HepG2 (cell line): ENCODE data around the gene MIA3. TPM values are rescaled to one million over a fixed set of nuclear protein-coding genes. Genes with fewer than 3 reads are reported as not detected.

Experiments used
- ARHGAP35 ChIP-seq: sonication (generic); formaldehyde crosslinking; IDR thresholded peaks from 2 replicates; pipeline ENCODE4 v1.9.0; 2022; ENCODE audit warnings: mild to moderate bottlenecking, inconsistent platforms, moderate library complexity, missing genetic modification reagents, borderline replicate concordance
- ATAD3A ChIP-seq: sonication (generic); formaldehyde crosslinking; IDR thresholded peaks from 2 replicates; pipeline ENCODE4 v1.4.0; 2020; ENCODE audit warnings: missing genetic modification reagents
- CREB1 ChIP-seq, 2 experiments: fragments of 450-650 bp in 1 of 2; IDR thresholded peaks; 2 replicates each; pipeline ENCODE4 v1.6.1; 2016 to 2017; ENCODE audit warnings: control low read depth in 1 of 2, mild to moderate bottlenecking in 1 of 2, missing compliant biosample characterization in 1 of 2, missing genetic modification characterization in 1 of 2
- GTF2F1 ChIP-seq: fragments of 150-350 bp; IDR thresholded peaks from 2 replicates; pipeline ENCODE4 v1.6.1; 2014; ENCODE audit warnings: low read length
- GTF3A ChIP-seq: sonication (generic); formaldehyde crosslinking; conservative IDR thresholded peaks from 2 replicates; pipeline ENCODE4 v1.4.0; 2020; ENCODE audit warnings: mild to moderate bottlenecking, missing genetic modification reagents
- HOXA9 ChIP-seq: sonication (generic); formaldehyde crosslinking; IDR thresholded peaks from 2 replicates; pipeline ENCODE4 v1.8.1; 2022; ENCODE audit warnings: missing genetic modification reagents, mild to moderate bottlenecking, moderate library complexity, borderline replicate concordance
- RFXAP ChIP-seq: sonication (generic); formaldehyde crosslinking; IDR thresholded peaks from 2 replicates; pipeline ENCODE4 v1.4.0; 2020; ENCODE audit warnings: missing genetic modification reagents, borderline replicate concordance
- SMARCE1 ChIP-seq: fragments of 450-650 bp; IDR thresholded peaks from 2 replicates; pipeline ENCODE4 v1.6.1; 2017; ENCODE audit warnings: borderline replicate concordance
- SOX13 ChIP-seq, 3 experiments: fragments of 450-650 bp in 1 of 3; sonication (generic) in 1 of 3; formaldehyde crosslinking in 1 of 3; IDR thresholded peaks in 2 of 3; conservative IDR thresholded peaks in 1 of 3; 2 replicates each; pipeline versions ENCODE4 v1.5.0 to v1.6.1; 2016 to 2020; ENCODE audit warnings: antibody characterized with exemption in 1 of 3, mild to moderate bottlenecking in 1 of 3, missing compliant biosample characterization in 1 of 3, missing genetic modification reagents in 1 of 3, moderate library complexity in 1 of 3
- YEATS2 ChIP-seq: sonication (generic); formaldehyde crosslinking; IDR thresholded peaks from 2 replicates; pipeline ENCODE4 v1.4.0; 2020; ENCODE audit warnings: missing genetic modification reagents, borderline replicate concordance
- ZBTB33 ChIP-seq: sonication (generic); formaldehyde crosslinking; IDR thresholded peaks from 2 replicates; pipeline ENCODE4 v1.4.0; 2020; ENCODE audit warnings: missing genetic modification reagents
- ZBTB4 ChIP-seq: sonication (generic); formaldehyde crosslinking; IDR thresholded peaks from 2 replicates; pipeline ENCODE4 v1.4.0; 2020; ENCODE audit warnings: missing genetic modification reagents, mild to moderate bottlenecking, borderline replicate concordance
- ZFP90 ChIP-seq: sonication (generic); formaldehyde crosslinking; IDR thresholded peaks from 2 replicates; pipeline ENCODE4 v1.8.0; 2022; ENCODE audit warnings: missing genetic modification reagents, mild to moderate bottlenecking, inconsistent platforms, borderline replicate concordance
- ZNF549 ChIP-seq: sonication (generic); formaldehyde crosslinking; IDR thresholded peaks from 2 replicates; pipeline ENCODE4 v1.5.0; 2020; ENCODE audit warnings: missing genetic modification reagents
- ZNF572 ChIP-seq: sonication (generic); formaldehyde crosslinking; IDR thresholded peaks from 2 replicates; pipeline ENCODE4 v1.5.1; 2020; ENCODE audit warnings: mild to moderate bottlenecking, missing genetic modification reagents
- ZNF616 ChIP-seq: sonication (generic); formaldehyde crosslinking; IDR thresholded peaks from 2 replicates; pipeline ENCODE4 v1.5.0; 2020; ENCODE audit warnings: low read depth, mild to moderate bottlenecking, missing genetic modification reagents
- ZNF841 ChIP-seq: sonication (generic); formaldehyde crosslinking; IDR thresholded peaks from 2 replicates; pipeline ENCODE4 v1.8.1; 2023; ENCODE audit warnings: missing genetic modification reagents, borderline replicate concordance
- ZSCAN22 ChIP-seq: sonication (generic); formaldehyde crosslinking; IDR thresholded peaks from 2 replicates; pipeline ENCODE4 v1.4.0; 2020; ENCODE audit warnings: mild to moderate bottlenecking, missing genetic modification reagents
- polyA plus RNA-seq, 8 experiments: library from polyadenylated mRNA; depleted of rRNA in 3 of 8; stranded (reverse) in 7 of 8; unstranded in 1 of 8; fragments of >200 nt; fragmentation: Illumina TruSeq in 4 of 8; extraction: Trizol in 4 of 8; gene quantifications; 2 replicates each; pipeline versions ENCODE4 v1.2.1 to v1.2.3, GENCODE V29; 2011 to 2016; ENCODE audit warnings: low read depth in 4 of 8, missing spikeins in 1 of 8, mixed read lengths in 1 of 8; ENCODE audit not compliant: insufficient read depth in 1 of 8
- total RNA-seq, 5 experiments: library from RNA; depleted of rRNA; stranded (reverse); fragments of >200 nt; fragmentation: Illumina TruSeq; extraction: Trizol; gene quantifications; 2 replicates each; pipeline ENCODE4 v1.2.3, GENCODE V29; 2016; ENCODE audit warnings: low read depth in 1 of 5
- TF ChIP-seq, protein P1 (sequence below): sonication (generic); formaldehyde crosslinking; IDR thresholded peaks from 2 replicates; pipeline ENCODE4 v1.4.0; 2020; ENCODE audit warnings: missing genetic modification reagents
- TF ChIP-seq, protein P2 (sequence below): sonication (generic); formaldehyde crosslinking; IDR thresholded peaks from 2 replicates; pipeline ENCODE4 v1.8.0; 2022; ENCODE audit warnings: missing genetic modification reagents, low read depth, mild to moderate bottlenecking, borderline replicate concordance

The MIA3 gene
- total and polyA plus RNA-seq, 2 of the 13 experiments (the other 11 are each of a cell fraction or from before 2014, with no cell fraction given): 45.6 to 48.7 TPM

GRCh38 chr1:222643938-222644635 is 26.2 kb downstream of the MIA3 start (continued):
- peak; percentile 40; the same call in 1 of the 2 replicates for TF ChIP-seq ZBTB33 (CRISPR knock-in tag)
- no peak for TF ChIP-seq ZBTB4 (CRISPR knock-in tag)
- TF ChIP-seq SOX13 (IDR thresholded peaks at IDR 0.05): peak; percentile 32; the same call in 1 of the 2 replicates
- peak in 1 of 2 experiments; percentile 53; a peak in 1 of 4 replicates for TF ChIP-seq SOX13 (CRISPR knock-in tag; conservative IDR thresholded peaks at IDR 0.05 in 1 of 2, IDR thresholded peaks at IDR 0.05 in 1 of 2)
- TF ChIP-seq ZNF572 (CRISPR knock-in tag): peak; percentile 70; the same call in 1 of the 2 replicates
- TF ChIP-seq ZNF841: no peak
- no peak for TF ChIP-seq HOXA9 (CRISPR knock-in tag)
- TF ChIP-seq, protein P1, sequence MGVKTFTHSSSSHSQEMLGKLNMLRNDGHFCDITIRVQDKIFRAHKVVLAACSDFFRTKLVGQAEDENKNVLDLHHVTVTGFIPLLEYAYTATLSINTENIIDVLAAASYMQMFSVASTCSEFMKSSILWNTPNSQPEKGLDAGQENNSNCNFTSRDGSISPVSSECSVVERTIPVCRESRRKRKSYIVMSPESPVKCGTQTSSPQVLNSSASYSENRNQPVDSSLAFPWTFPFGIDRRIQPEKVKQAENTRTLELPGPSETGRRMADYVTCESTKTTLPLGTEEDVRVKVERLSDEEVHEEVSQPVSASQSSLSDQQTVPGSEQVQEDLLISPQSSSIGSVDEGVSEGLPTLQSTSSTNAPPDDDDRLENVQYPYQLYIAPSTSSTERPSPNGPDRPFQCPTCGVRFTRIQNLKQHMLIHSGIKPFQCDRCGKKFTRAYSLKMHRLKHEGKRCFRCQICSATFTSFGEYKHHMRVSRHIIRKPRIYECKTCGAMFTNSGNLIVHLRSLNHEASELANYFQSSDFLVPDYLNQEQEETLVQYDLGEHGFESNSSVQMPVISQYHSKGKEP (CRISPR knock-in tag): no peak
- no peak for TF ChIP-seq ZNF549 (CRISPR knock-in tag)
- TF ChIP-seq, protein P2, sequence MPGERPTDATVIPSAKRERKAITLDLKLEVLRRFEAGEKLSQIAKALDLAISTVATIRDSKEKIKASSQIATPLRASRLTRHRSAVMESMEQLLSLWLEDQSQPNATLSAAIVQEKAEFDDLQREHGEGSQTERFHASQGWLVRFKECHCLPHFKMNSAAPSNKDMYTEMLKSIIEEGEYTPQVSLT (CRISPR knock-in tag): no peak
- no peak; the same call in 1 of the 2 replicates for TF ChIP-seq ARHGAP35 (CRISPR knock-in tag)
- TF ChIP-seq ZNF616 (CRISPR knock-in tag): no peak; the same call in 1 of the 2 replicates
- peak; percentile 97 for TF ChIP-seq CREB1 (IDR thresholded peaks at IDR 0.05)
- TF ChIP-seq CREB1 (CRISPR knock-in tag; IDR thresholded peaks at IDR 0.05): peak; percentile 99
- TF ChIP-seq ZFP90 (CRISPR knock-in tag): peak; percentile 32; the same call in 1 of the 2 replicates
- no peak for TF ChIP-seq ATAD3A
- TF ChIP-seq SMARCE1: no peak
- peak; percentile 77; the same call in 1 of the 2 replicates for TF ChIP-seq YEATS2
- TF ChIP-seq RFXAP (CRISPR knock-in tag): peak; percentile 83
- TF ChIP-seq GTF3A (CRISPR knock-in tag): no peak
- no peak; the same call in 1 of the 2 replicates for TF ChIP-seq GTF2F1
- no peak for TF ChIP-seq ZSCAN22
